ENCODE results near the gene CYP2R1. TPM values are rescaled to one million over a fixed set of nuclear protein-coding genes. Genes with fewer than 3 reads are reported as not detected.
"Not testable (repeated sequence)": the region's sequence is repeated elsewhere in the genome, so short reads cannot be mapped to it uniquely, and the experiment has no call there.

Gene CYP2R1
- total RNA-seq, 1 donor from 2014 or later: 12.1 TPM

DNA sequence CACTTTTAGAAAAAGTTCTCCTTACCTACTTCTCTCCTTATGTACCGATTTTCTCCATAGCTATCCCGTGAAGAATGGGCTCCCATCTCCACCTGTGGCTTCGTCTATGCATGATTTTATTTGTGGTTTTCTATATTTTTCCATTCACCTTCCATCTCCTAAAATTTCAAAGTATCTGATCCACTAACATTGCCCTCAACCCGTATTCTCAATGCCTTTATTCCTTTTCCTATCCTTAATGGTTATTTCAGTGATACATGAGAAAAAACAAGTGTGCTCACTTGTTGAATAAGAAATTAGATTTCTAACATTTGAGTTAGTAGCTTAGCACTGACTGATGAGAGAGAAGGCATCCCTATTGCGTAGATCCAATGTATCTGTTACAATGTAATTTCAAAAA lies 16.9 kb downstream of the CYP2R1 start:
- Mint-ChIP-seq H3K4me3 (no peak overlapping the region), H3K27ac (no peak overlapping the region), H3K9me3 (no peaks in the 10 kb centered on the region), H3K36me3 (peaks cover 7% of the 10 kb centered on the region), H3K27me3 (no peaks in the 10 kb centered on the region), H3K4me1 (ENCODE audit: unreplicated experiment) (no peaks in the 10 kb centered on the region)
- TF ChIP-seq, protein P1, sequence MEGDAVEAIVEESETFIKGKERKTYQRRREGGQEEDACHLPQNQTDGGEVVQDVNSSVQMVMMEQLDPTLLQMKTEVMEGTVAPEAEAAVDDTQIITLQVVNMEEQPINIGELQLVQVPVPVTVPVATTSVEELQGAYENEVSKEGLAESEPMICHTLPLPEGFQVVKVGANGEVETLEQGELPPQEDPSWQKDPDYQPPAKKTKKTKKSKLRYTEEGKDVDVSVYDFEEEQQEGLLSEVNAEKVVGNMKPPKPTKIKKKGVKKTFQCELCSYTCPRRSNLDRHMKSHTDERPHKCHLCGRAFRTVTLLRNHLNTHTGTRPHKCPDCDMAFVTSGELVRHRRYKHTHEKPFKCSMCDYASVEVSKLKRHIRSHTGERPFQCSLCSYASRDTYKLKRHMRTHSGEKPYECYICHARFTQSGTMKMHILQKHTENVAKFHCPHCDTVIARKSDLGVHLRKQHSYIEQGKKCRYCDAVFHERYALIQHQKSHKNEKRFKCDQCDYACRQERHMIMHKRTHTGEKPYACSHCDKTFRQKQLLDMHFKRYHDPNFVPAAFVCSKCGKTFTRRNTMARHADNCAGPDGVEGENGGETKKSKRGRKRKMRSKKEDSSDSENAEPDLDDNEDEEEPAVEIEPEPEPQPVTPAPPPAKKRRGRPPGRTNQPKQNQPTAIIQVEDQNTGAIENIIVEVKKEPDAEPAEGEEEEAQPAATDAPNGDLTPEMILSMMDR (conservative IDR thresholded peaks at IDR 0.05): no peak
- no peak for DNase-seq (ENCODE audit: extremely low spot score, unreplicated experiment)

GRCh38 chr11:14873632-14874031 lies 18.4 kb downstream of the CYP2R1 start:
- Mint-ChIP-seq H3K9me3 (no peaks in the 10 kb centered on the region), H3K4me1 (ENCODE audit: unreplicated experiment) (no peaks in the 10 kb centered on the region), H3K27ac (no peak overlapping the region), H3K4me3 (no peak overlapping the region), H3K36me3 (peaks cover 7% of the 10 kb centered on the region), H3K27me3 (no peaks in the 10 kb centered on the region)
- TF ChIP-seq, protein P1 (conservative IDR thresholded peaks at IDR 0.05): no peak
- no peak for DNase-seq (ENCODE audit: extremely low spot score, unreplicated experiment)

- TF ChIP-seq, protein P1 (conservative IDR thresholded peaks at IDR 0.05): no peak
- no peaks in the 10 kb centered on the region for H3K9me3 Mint-ChIP-seq
- no peak overlapping the region for H3K4me3 Mint-ChIP-seq
- H3K27ac Mint-ChIP-seq: no peak overlapping the region
- no peaks in the 10 kb centered on the region for H3K4me1 Mint-ChIP-seq (ENCODE audit: unreplicated experiment)
- peaks cover 4% of the 10 kb centered on the region for H3K36me3 Mint-ChIP-seq
- no peaks in the 10 kb centered on the region for H3K27me3 Mint-ChIP-seq
- DNase-seq (ENCODE audit: extremely low spot score, unreplicated experiment): no peak
Measured at GRCh38 chr11:14872032-14872431, 20.0 kb downstream of the CYP2R1 start.

DNA sequence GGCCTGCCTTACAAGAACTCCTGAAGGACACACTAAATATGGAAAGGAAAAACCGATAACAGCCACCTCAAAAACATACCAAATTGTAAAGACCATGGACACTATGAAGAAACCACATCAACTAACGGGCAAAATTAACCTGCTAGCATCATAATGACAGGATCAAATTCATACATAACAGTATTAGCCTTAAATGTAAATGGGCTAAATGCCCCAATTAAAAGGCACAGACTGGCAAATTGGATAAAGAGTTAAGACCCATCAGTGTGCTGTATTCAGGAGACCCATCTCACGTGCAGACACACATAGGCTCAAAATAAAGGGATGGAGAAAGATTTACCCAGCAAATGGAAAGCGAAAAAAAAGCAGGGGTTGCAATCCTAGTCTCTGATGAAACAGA lies 28.3 kb downstream of the CYP2R1 start:
- not testable (repeated sequence) for H3K36me3 Mint-ChIP-seq; H3K9me3 Mint-ChIP-seq; H3K27me3 Mint-ChIP-seq; DNase-seq (ENCODE audit: extremely low spot score, unreplicated experiment); H3K4me3 Mint-ChIP-seq; H3K27ac Mint-ChIP-seq; H3K4me1 Mint-ChIP-seq (ENCODE audit: unreplicated experiment)

- no peak overlapping the region for H3K4me3 Mint-ChIP-seq
- H3K27ac Mint-ChIP-seq: no peak overlapping the region
- H3K27me3 Mint-ChIP-seq: no peaks in the 10 kb centered on the region
- peaks cover 8% of the 10 kb centered on the region for H3K36me3 Mint-ChIP-seq
- H3K4me1 Mint-ChIP-seq (ENCODE audit: unreplicated experiment): peaks cover 10% of the 10 kb centered on the region
- no peak for DNase-seq (ENCODE audit: extremely low spot score, unreplicated experiment)
- TF ChIP-seq, protein P1 (conservative IDR thresholded peaks at IDR 0.05): no peak
- no peaks in the 10 kb centered on the region for H3K9me3 Mint-ChIP-seq
Measured at GRCh38 chr11:14861680-14862079, 30.4 kb downstream of the CYP2R1 start.

DNA sequence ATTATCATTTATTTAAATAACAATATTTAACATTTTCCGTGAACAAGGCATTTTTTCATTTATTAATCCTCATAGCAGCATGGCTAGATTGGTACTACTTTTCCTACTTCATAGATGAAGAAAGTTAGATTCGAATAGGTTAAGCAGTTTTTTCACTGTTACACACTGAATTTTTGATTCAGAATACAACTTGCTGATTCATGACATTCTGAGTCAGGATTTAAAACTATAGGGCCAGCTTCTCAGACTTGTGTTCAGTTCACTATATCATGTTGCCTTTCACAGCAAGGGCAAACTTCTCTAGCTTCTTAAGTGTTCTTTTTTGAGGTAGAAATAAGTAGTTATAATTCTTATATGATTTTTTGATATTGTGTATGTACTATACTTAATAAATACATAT lies 31.5 kb downstream of the CYP2R1 start:
- Mint-ChIP-seq H3K9me3 (no peaks in the 10 kb centered on the region), H3K4me1 (ENCODE audit: unreplicated experiment) (peaks cover 10% of the 10 kb centered on the region), H3K27ac (no peak overlapping the region), H3K27me3 (no peaks in the 10 kb centered on the region), H3K36me3 (peaks cover 8% of the 10 kb centered on the region), H3K4me3 (no peak overlapping the region)
- no peak for DNase-seq (ENCODE audit: extremely low spot score, unreplicated experiment)
- TF ChIP-seq, protein P1 (conservative IDR thresholded peaks at IDR 0.05): no peak

Data from type B pancreatic cell (in vitro differentiated cells).